Measurements from ENCODE around the gene MEGF6. TPM values are rescaled to one million over a fixed set of nuclear protein-coding genes. Genes with fewer than 3 reads are reported as not detected.
"Not testable (repeated sequence)": the region's sequence is repeated elsewhere in the genome, so short reads cannot be mapped to it uniquely, and the experiment has no call there.

MEGF6 gene
- total and polyA plus RNA-seq, 2 donors (not counting 3 experiments of a cell fraction or from before 2014, with no cell fraction given) = 22.5 to 63.7 TPM

GRCh38 chr1:3585940-3586568, 25.3 kb downstream of the MEGF6 start:
- no peak overlapping the region for H2AFZ ChIP-seq (ENCODE audit: low read depth, low read length)
- no peaks in the 10 kb centered on the region for H3K36me3 ChIP-seq (ENCODE audit: control insufficient read depth in 2 of 2, extremely low read depth in 1 of 2, insufficient read depth in 2 of 2, low read length in 2 of 2)
- BruUV-seq (replicated peaks) = no TSS peak
- no peak overlapping the region for H3K4me3 ChIP-seq (replicated peaks in 1 of 3; ENCODE audit: insufficient read depth in 1 of 3, low read depth in 1 of 3, low read length in 3 of 3)
- no peak for FAIRE-seq
- no peak overlapping the region for H3K4me2 ChIP-seq (ENCODE audit: insufficient read depth, low read length)
- H4K20me1 ChIP-seq (replicated peaks; ENCODE audit: control insufficient read depth, extremely low read depth, insufficient read depth, low read length) = no peaks in the 10 kb centered on the region
- CTCF ChIA-PET = interaction anchor here (1.2 to 6.2 kb wide), 3 partner anchors 30 to 139 kb away, joined by 3 to 139 read pairs (median 4); no protein-coding TSS in a partner anchor
- H3K9ac ChIP-seq (replicated peaks; ENCODE audit: extremely low read depth, insufficient read depth, low read length) = no peak overlapping the region
- H3K9me3 ChIP-seq (replicated peaks; ENCODE audit: control insufficient read depth, insufficient read depth, low read length) = no peaks in the 10 kb centered on the region
- POLR2A ChIA-PET = no interaction called here
- dilution Hi-C loops (cut with MboI; ENCODE audit: extremely low pct_ligation_motif_present, low sequenced_read_pairs) (no loop called here), intact Hi-C loops (cut with micrococcal nuclease) (no loop called here)
- peaks cover 11% of the 10 kb centered on the region for H3K4me1 ChIP-seq (ENCODE audit: control insufficient read depth, extremely low read depth, insufficient read depth, low read length)
- no peak overlapping the region for H3K27ac ChIP-seq (ENCODE audit: insufficient read depth, low read depth, low read length)
- TF ChIP-seq MAX (IDR thresholded peaks at IDR 0.05; ENCODE audit: insufficient read depth, insufficient read length) (peak; percentile 31), FOS (IDR thresholded peaks at IDR 0.05; ENCODE audit: borderline replicate concordance, insufficient read depth, low read length) (no peak), CTCF (IDR thresholded peaks at IDR 0.05; ENCODE audit: extremely low read depth in 1 of 2, insufficient read depth in 1 of 2, low read depth in 1 of 2, low read length in 2 of 2) (no peak), EZH2 (IDR thresholded peaks at IDR 0.05; ENCODE audit: borderline replicate concordance, low read depth, low read length, severe bottlenecking) (no peak), POLR2A (IDR thresholded peaks at IDR 0.05; ENCODE audit: low read depth, low read length) (no peak), GATA2 (IDR thresholded peaks at IDR 0.05; ENCODE audit: insufficient read depth, insufficient read length, low read depth, low read length) (no peak), POLR2AphosphoS5 (IDR thresholded peaks at IDR 0.05; ENCODE audit: insufficient read depth, low read depth, low read length) (no peak), JUN (IDR thresholded peaks at IDR 0.05; ENCODE audit: borderline replicate concordance, insufficient read depth, insufficient read length, low read depth) (no peak), MYC (IDR thresholded peaks at IDR 0.05; ENCODE audit: low read depth, low read length) (no peak)
- H3K9me1 ChIP-seq (replicated peaks; ENCODE audit: control insufficient read depth, extremely low read depth, insufficient read depth, low read length) = no peaks in the 10 kb centered on the region
- no peaks in the 10 kb centered on the region for H3K27me3 ChIP-seq (ENCODE audit: control insufficient read depth in 2 of 2, insufficient read depth in 2 of 2, low read length in 2 of 2)
- no peaks in the 10 kb centered on the region for H3K79me2 ChIP-seq (ENCODE audit: control insufficient read depth, insufficient read depth, low read length)
- no peak for DNase-seq (ENCODE audit: low read depth, low spot score)

- POLR2A ChIA-PET; H3K4me1 ChIP-seq (ENCODE audit: control insufficient read depth, extremely low read depth, insufficient read depth, low read length); H3K79me2 ChIP-seq (ENCODE audit: control insufficient read depth, insufficient read depth, low read length); BruUV-seq (replicated peaks); FAIRE-seq; H3K27me3 ChIP-seq (ENCODE audit: control insufficient read depth in 2 of 2, insufficient read depth in 2 of 2, low read length in 2 of 2); intact Hi-C loops (cut with micrococcal nuclease); H3K36me3 ChIP-seq (ENCODE audit: control insufficient read depth in 2 of 2, extremely low read depth in 1 of 2, insufficient read depth in 2 of 2, low read length in 2 of 2); H4K20me1 ChIP-seq (replicated peaks; ENCODE audit: control insufficient read depth, extremely low read depth, insufficient read depth, low read length); H2AFZ ChIP-seq (ENCODE audit: low read depth, low read length); H3K9me1 ChIP-seq (replicated peaks; ENCODE audit: control insufficient read depth, extremely low read depth, insufficient read depth, low read length); H3K4me2 ChIP-seq (ENCODE audit: insufficient read depth, low read length); H3K9ac ChIP-seq (replicated peaks; ENCODE audit: extremely low read depth, insufficient read depth, low read length); H3K27ac ChIP-seq (ENCODE audit: insufficient read depth, low read depth, low read length); H3K9me3 ChIP-seq (replicated peaks; ENCODE audit: control insufficient read depth, insufficient read depth, low read length); H3K4me3 ChIP-seq (replicated peaks in 1 of 3; ENCODE audit: insufficient read depth in 1 of 3, low read depth in 1 of 3, low read length in 3 of 3); dilution Hi-C loops (cut with MboI; ENCODE audit: extremely low pct_ligation_motif_present, low sequenced_read_pairs); DNase-seq (ENCODE audit: low read depth, low spot score); CTCF ChIA-PET: not testable (repeated sequence)
Measured at GRCh38 chr1:3585353-3585868, 25.9 kb downstream of the MEGF6 start.

Data from endothelial cell of umbilical vein (primary cell).